Measurements from ENCODE around the gene TFG. TPM values are rescaled to one million over a fixed set of nuclear protein-coding genes. Genes with fewer than 3 reads are reported as not detected.

The TFG gene
- total RNA-seq, 1 experiment from 2014 or later = 139 TPM

- H3K9me3 Mint-ChIP-seq (ENCODE audit: low read depth, unreplicated experiment) = no peaks in the 10 kb centered on the region
- CTCF ChIA-PET = no interaction called here
- intact Hi-C loops (cut with micrococcal nuclease; ENCODE audit: unreplicated experiment) = no loop called here
- no peak for TF ChIP-seq CTCF (IDR thresholded peaks at IDR 0.05; ENCODE audit: unreplicated experiment)
- H3K4me3 Mint-ChIP-seq (ENCODE audit: low read depth, unreplicated experiment) = no peak overlapping the region
- no peaks in the 10 kb centered on the region for H3K27me3 Mint-ChIP-seq (ENCODE audit: unreplicated experiment)
- H3K4me1 Mint-ChIP-seq (ENCODE audit: low read depth, unreplicated experiment) = no peaks in the 10 kb centered on the region
- DNase-seq = no peak
- no TSS peak for BruUV-seq (replicated peaks)
- H3K36me3 Mint-ChIP-seq (ENCODE audit: insufficient read depth, unreplicated experiment) = peaks cover 21% of the 10 kb centered on the region
- H3K27ac Mint-ChIP-seq (ENCODE audit: unreplicated experiment) = no peak overlapping the region
Measured at GRCh38 chr3:100743535-100743934, 34.2 kb downstream of the TFG start.

- CTCF ChIA-PET = no interaction called here
- Mint-ChIP-seq H3K4me3 (ENCODE audit: low read depth, unreplicated experiment) (no peak overlapping the region), H3K27ac (ENCODE audit: unreplicated experiment) (no peak overlapping the region), H3K36me3 (ENCODE audit: insufficient read depth, unreplicated experiment) (peaks cover 21% of the 10 kb centered on the region), H3K27me3 (ENCODE audit: unreplicated experiment) (no peaks in the 10 kb centered on the region), H3K9me3 (ENCODE audit: low read depth, unreplicated experiment) (no peaks in the 10 kb centered on the region), H3K4me1 (ENCODE audit: low read depth, unreplicated experiment) (no peaks in the 10 kb centered on the region)
- TF ChIP-seq CTCF (IDR thresholded peaks at IDR 0.05; ENCODE audit: unreplicated experiment) = no peak
- DNase-seq = no peak
- intact Hi-C loops (cut with micrococcal nuclease; ENCODE audit: unreplicated experiment) = no loop called here
- BruUV-seq (replicated peaks) = no TSS peak
Measured at GRCh38 chr3:100744671-100745070, 35.4 kb downstream of the TFG start.

- intact Hi-C loops (cut with micrococcal nuclease; ENCODE audit: unreplicated experiment) = no loop called here
- no peak for DNase-seq
- CTCF ChIA-PET = no interaction called here
- TF ChIP-seq CTCF (IDR thresholded peaks at IDR 0.05; ENCODE audit: unreplicated experiment) = no peak
- no peaks in the 10 kb centered on the region for H3K27me3 Mint-ChIP-seq (ENCODE audit: unreplicated experiment)
- no TSS peak for BruUV-seq (replicated peaks)
- peaks cover 21% of the 10 kb centered on the region for H3K36me3 Mint-ChIP-seq (ENCODE audit: insufficient read depth, unreplicated experiment)
- H3K4me1 Mint-ChIP-seq (ENCODE audit: low read depth, unreplicated experiment) = no peaks in the 10 kb centered on the region
- H3K27ac Mint-ChIP-seq (ENCODE audit: unreplicated experiment) = no peak overlapping the region
- no peak overlapping the region for H3K4me3 Mint-ChIP-seq (ENCODE audit: low read depth, unreplicated experiment)
- no peaks in the 10 kb centered on the region for H3K9me3 Mint-ChIP-seq (ENCODE audit: low read depth, unreplicated experiment)
Measured at GRCh38 chr3:100745617-100746016, 36.3 kb downstream of the TFG start.

GRCh38 chr3:100746092-100746491, 36.8 kb downstream of the TFG start:
- H3K36me3 Mint-ChIP-seq (ENCODE audit: insufficient read depth, unreplicated experiment) = peaks cover 21% of the 10 kb centered on the region
- H3K4me1 Mint-ChIP-seq (ENCODE audit: low read depth, unreplicated experiment) = no peaks in the 10 kb centered on the region
- intact Hi-C loops (cut with micrococcal nuclease; ENCODE audit: unreplicated experiment) = no loop called here
- BruUV-seq (replicated peaks) = no TSS peak
- H3K9me3 Mint-ChIP-seq (ENCODE audit: low read depth, unreplicated experiment) = no peaks in the 10 kb centered on the region
- no peak for TF ChIP-seq CTCF (IDR thresholded peaks at IDR 0.05; ENCODE audit: unreplicated experiment)
- no peak for DNase-seq
- no peak overlapping the region for H3K4me3 Mint-ChIP-seq (ENCODE audit: low read depth, unreplicated experiment)
- no peak overlapping the region for H3K27ac Mint-ChIP-seq (ENCODE audit: unreplicated experiment)
- CTCF ChIA-PET = no interaction called here
- no peaks in the 10 kb centered on the region for H3K27me3 Mint-ChIP-seq (ENCODE audit: unreplicated experiment)

- no peaks in the 10 kb centered on the region for H3K27me3 Mint-ChIP-seq (ENCODE audit: unreplicated experiment)
- peaks cover 36% of the 10 kb centered on the region for H3K36me3 Mint-ChIP-seq (ENCODE audit: insufficient read depth, unreplicated experiment)
- no peak for DNase-seq
- CTCF ChIA-PET = no interaction called here
- no peaks in the 10 kb centered on the region for H3K4me1 Mint-ChIP-seq (ENCODE audit: low read depth, unreplicated experiment)
- no peak overlapping the region for H3K4me3 Mint-ChIP-seq (ENCODE audit: low read depth, unreplicated experiment)
- no TSS peak for BruUV-seq (replicated peaks)
- intact Hi-C loops (cut with micrococcal nuclease; ENCODE audit: unreplicated experiment) = no loop called here
- H3K9me3 Mint-ChIP-seq (ENCODE audit: low read depth, unreplicated experiment) = no peaks in the 10 kb centered on the region
- no peak overlapping the region for H3K27ac Mint-ChIP-seq (ENCODE audit: unreplicated experiment)
- TF ChIP-seq CTCF (IDR thresholded peaks at IDR 0.05; ENCODE audit: unreplicated experiment) = no peak
Measured at GRCh38 chr3:100748220-100748619, 38.9 kb downstream of the TFG start.

Measured in Calu3 (cell line).